GM21367 (cell line): ENCODE measurements around the gene ZNF232.
"Not testable (repeated sequence)": the region's sequence is repeated elsewhere in the genome, so short reads cannot be mapped to it uniquely, and the experiment has no call there.

ENCODE experiments used
- ATAC-seq: cut with Tn5 transposase; IDR thresholded peaks from one replicate; pipeline ENCODE4 v1.9.1; 2021; ENCODE audit not compliant: unreplicated experiment

The ZNF232 gene

DNA sequence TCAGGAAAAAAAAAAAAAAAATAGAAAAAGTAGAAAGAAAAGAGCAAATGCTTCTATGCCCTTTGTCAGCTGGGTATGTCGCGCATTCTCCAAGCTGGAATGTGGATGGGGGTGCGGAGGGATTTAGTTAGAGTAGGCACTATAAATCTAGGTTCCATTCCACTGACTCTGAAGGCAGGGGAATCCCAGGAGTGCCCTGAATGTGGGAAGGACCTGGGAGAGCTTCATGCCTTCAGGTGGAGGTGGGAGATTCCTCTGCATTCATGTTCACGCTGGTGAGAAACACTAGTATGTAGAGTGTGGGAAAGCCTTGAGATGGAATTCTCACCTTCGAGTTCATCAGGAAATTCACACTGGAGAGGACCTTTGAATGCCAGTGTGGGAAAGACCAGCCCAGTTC is 12.4 kb downstream of the ZNF232 start:
- ATAC-seq: no peak

DNA sequence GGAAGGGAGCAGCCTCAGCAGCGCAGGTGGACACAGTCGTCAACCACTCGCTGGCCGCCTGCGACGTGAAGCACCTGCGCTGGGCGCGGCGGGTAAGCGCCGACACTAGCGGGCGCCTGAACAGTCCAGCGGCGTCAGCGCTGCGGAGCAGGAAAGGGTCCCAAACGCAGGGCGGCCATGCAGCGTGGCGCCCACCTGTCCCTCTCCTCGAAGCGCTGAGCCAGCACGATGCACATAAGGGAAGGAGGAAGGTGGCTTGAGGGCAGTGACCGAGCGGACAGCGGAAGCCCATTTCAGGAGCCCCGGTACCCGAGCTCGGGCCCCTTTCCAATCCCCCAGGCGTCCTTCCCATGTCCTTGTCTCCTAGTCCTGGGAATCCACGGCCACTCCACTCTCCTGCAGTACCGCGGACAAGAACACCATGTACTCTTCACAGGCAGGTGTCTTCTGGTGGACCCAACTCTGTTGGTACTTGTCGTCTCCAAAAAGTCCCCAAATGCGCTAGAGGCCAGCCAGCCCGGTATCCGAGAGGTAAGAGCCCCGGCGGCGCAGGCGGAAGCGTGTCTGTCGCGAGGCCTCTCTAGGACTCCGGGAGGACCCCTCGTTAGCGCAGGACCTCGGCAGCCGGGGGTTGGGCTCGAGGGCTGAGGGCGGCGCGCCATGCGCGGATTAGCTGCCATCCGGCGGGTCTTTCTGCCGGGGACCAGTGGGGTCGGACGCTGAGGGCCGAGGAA is 14.4 kb downstream of the ZNF232 start:
- no peak for ATAC-seq

DNA sequence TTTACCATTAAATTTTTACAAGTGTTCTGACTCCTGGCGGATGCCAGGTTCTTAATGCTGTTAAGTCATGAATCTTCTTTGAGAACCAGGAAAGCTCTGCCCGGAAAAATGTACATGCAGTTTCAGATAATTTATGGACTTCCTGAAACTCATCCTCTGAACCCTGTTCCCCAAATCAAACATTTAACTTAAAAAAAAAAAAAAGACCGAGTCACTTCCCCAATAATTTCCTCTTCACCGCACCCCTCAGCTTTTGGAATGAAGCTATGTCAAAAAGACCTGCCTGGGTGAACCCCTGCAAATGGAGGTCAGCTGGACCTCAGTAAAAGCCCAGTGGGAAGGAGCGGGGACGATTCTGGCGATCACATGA is 15.0 kb downstream of the ZNF232 start:
- ATAC-seq: no peak

DNA sequence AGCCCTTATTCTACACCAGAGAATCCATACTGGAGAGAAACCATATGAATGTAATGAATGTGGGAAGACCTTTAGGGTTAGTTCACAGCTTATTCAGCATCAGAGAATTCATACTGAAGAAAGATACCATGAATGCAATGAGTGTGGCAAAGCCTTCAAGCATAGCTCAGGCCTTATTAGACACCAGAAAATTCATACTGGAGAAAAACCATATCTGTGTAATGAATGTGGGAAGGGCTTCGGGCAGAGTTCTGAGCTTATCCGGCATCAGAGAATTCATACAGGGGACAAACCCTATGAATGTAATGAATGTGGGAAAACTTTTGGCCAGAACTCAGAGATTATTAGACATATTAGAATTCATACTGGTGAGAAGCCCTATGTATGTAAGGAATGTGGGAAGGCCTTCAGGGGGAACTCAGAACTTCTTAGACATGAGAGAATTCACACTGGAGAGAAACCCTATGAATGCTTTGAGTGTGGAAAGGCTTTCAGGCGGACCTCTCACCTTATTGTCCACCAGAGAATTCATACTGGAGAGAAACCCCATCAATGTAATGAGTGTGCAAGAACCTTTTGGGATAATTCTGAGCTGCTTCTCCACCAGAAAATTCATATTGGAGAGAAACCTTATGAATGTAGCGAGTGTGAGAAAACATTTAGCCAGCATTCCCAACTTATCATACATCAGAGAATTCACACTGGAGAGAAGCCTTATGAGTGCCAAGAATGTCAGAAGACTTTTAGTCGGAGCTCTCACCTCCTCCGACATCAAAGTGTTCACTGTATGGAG is 19.3 kb downstream of the ZNF232 start:
- ATAC-seq: no peak

DNA sequence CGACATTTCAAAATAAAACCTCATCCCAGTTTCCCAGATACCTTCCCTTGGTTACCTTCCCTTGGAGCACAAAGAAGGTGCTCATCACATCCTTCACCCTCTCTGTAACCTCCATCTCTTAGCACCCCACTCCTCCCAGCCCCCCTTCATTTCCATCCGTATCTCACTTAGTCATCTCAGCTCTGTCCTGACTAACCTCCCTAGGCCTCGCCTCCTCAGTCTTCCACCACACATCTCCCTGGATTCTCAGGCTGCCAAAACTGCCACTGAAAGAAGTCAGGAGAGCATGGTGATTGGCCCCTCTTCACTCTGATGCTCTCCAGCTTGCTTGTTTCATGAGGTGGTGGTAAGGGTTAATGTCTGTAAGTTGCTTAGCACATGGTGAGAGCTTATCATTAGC is 31.1 kb downstream of the ZNF232 start:
- ATAC-seq: no peak

DNA sequence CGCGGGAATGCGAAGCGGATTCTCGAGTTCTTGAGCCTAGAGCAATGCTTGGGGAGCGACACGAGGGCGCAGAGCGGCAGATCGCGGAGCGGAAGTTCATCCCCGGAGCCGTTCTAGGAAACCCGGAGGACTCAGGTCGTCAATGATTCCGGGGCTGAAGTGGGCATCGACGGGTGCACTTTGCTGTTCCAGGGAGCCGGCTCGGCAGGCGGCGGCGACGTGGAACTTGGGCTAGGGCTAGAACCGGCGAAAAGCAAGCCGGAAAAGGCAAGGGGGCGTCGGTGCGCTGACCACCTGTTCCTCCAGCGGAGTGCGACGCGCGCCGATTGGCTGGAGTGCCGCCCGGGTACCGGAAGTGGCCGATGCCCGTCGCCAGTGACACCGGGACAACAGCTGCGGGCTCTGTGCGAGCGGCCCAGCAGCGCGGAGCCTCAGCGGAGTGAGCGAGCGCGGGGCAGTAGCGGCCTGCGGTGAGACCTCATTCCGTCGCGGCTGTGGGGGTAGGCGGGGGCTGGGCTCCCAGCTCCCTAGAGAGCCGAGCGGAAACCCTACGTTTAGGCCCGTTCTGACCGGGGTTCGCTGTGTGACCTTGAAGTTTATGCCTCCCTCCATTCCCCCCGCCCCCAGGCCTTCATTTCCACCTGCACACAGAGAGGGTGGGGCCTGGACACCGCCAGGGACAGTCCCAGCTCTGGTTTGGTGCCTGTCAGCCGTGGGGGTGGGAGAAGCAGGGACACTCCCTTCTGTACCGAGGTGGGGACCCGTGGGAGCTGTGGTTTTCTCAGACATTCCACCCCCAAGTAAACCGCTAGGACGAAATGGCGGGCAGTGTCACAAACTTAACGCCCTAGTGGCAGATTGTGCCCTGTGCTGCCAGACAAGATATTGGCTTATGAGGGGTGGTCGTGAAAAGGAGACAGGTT is 33.3 kb downstream of the ZNF232 start, which contains the start of gene ZFP3:
ZFP3 (plus strand) TSS at position 362 of the 923 bp plus-strand sequence. CDS start 13,038 bp downstream, outside the sequence.
- peak; percentile 75 for ATAC-seq

DNA sequence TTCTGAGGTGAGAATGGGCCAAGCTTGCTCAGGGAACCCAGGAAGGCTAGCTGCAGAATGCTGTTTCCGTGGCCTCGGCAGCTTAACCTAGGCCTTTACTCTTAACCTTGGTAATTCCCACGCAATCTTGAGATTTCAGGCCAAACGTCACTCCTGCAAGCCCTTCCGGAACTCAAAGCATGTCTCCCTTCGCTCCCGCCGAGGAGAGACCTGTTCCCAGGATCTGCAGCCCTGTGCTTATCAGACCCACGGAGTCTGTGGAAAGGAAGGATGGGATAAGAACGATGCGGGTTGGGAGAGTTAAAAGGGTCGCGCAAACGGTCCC is 33.9 kb downstream of the ZNF232 start:
- ATAC-seq: no peak

DNA sequence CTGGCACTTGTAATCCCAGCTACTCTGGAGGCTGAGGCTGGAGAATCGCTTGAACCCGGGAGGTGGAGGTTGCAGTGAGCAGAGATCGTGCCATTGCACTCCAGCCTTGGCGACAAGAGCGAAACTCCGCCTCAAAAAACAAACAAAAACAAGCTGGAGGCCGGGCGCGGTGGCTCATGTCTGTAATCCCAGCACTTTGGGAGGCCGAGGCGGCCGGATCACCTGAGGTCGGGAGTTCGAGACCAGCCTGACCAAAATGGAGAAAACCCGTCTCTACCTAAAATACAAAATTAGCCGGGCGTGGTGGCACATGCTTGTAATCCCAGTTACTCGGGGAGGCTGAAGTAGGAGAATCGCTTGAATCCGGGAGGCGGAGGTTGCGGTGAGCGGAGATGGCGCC is 34.4 kb downstream of the ZNF232 start:
- ATAC-seq: not testable (repeated sequence)

DNA sequence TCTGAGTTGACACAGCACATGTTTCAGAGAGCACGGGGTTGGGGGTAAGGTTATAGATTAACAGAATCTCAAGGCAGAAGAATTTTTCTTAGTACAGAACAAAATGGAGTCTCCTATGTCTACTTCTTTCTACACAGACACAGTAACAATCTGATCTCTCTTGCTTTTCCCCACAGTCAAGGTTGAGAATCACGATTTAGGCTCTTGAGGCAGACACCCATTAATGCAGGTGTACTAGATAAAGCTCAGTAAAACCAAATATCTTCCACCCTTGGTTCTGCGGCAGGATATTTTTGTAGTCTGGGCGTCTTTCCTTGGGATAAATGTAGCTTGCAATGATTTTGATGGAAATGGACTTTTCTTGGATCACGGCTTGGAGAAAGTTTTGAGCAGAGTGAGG is 36.2 kb downstream of the ZNF232 start:
- ATAC-seq: not testable (repeated sequence)

DNA sequence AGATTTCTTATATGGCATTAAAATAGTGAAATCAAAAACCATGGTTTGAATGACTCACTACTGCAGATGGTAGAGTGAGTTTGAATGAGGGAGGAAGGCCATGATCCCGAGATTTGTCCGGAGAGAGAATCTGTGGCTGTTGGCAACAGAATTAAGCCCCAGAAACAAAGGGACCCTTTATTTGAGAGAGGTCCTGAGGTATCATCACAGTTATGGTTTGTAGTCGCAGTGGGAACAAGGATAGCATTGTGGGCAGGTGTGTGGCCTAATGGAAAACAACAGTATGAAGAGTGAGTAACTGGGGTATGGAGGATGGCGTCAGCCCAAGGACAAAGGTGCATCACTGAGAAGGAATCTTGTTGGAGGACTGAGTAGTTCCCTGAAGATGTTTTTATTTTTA is 42.0 kb downstream of the ZNF232 start:
- ATAC-seq: no peak

DNA sequence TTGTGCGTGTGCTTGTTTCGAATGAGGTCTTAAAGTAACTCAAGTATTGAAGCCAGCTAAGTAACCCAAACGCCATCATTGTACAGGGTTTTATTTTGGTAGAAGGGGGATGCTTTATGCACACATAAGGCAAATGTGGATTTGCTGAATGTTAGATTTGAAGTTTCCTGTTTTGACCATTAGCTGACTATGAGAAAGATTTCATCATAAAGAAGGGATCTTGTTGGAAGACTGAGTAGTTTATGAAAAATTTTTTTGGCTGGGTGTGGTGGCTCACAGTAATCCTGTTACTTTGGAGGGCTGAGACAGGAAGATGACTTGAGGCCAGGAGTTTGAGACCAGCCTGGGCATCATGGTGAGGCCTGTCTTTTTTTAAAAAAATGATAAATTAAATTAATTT is 43.4 kb downstream of the ZNF232 start:
- ATAC-seq: no peak

DNA sequence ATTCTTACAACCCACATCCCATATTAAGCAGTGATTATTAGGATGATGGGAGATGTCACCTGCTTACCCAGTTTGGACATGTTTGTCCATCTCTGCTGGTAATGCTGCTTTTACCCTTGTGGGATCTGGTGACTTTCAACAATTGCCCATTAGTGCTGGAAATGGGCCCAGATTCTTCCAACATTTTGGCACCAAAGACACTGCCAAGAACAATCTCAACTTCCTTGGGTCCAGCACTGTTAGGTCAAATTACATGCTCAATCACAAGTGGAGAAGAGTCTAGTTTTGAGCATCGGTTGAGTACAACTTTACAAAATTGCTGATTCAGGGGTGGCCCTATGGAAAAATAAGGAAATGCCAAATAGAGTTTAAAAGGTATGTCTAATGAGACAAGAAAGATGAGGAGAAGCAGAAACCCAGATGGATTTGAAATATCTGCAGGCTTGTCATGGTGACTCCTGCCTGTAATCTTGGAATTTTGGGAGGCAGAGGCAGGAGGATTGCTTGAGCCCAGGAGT is 46.4 kb downstream of the ZNF232 start:
- no peak for ATAC-seq
